ENCODE measurements around the gene C13orf42. TPM values are rescaled to one million over a fixed set of nuclear protein-coding genes. Genes with fewer than 3 reads are reported as not detected.

C13orf42 gene
- total and polyA plus RNA-seq, 8 donors, result 0.14 to 0.19 (median 0.16) TPM; not detected in 5

DNA sequence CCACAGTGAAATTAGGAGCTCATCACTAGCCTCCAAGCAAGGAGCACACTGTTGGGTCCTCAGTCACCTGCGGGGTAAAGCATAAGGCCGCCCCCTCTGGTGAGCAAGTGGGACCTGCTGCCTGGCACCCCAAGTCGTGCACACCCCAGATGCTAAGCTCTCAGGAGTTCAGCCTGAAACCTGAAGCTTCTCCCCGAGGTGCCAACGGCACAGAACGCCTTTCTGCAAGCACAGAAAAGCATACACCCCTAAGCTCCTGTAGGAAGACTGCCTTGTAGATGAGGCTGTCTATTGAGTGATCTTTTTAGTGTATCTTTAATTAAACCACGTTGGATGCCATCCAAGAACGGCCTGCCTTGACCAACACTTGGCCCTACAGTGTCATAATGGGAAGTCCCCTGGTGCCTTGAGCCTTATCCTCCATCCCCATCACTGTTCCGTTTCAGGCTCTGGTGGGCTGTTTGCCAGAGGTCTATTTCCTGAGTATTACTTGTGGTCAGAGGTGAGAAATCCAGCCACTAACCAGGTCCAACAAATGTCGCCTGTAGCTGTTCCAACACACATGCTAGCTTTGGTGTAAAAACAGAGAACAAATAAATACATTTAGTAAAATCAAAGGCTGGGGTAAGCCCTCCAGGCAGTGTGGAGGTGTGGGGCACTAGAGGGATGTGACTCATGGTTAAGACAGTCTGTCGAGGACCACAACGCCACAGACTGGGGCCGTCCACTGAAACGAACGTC lies 44.8 kb downstream of the C13orf42 start:
- H3K27ac ChIP-seq, result peak overlapping the region in 1 of 2 donors; percentile 39
- ATAC-seq (peak; percentile 10), DNase-seq (peak in 1 of 4 donors; percentile 26)
- no peaks in the 10 kb centered on the region for H3K36me3 ChIP-seq
- H3K4me3 ChIP-seq, result no peak overlapping the region
- TF ChIP-seq, protein P1, sequence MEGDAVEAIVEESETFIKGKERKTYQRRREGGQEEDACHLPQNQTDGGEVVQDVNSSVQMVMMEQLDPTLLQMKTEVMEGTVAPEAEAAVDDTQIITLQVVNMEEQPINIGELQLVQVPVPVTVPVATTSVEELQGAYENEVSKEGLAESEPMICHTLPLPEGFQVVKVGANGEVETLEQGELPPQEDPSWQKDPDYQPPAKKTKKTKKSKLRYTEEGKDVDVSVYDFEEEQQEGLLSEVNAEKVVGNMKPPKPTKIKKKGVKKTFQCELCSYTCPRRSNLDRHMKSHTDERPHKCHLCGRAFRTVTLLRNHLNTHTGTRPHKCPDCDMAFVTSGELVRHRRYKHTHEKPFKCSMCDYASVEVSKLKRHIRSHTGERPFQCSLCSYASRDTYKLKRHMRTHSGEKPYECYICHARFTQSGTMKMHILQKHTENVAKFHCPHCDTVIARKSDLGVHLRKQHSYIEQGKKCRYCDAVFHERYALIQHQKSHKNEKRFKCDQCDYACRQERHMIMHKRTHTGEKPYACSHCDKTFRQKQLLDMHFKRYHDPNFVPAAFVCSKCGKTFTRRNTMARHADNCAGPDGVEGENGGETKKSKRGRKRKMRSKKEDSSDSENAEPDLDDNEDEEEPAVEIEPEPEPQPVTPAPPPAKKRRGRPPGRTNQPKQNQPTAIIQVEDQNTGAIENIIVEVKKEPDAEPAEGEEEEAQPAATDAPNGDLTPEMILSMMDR (IDR thresholded peaks at IDR 0.05), result no peak
- H3K27me3 ChIP-seq, result peaks cover 0 to 10% of the 10 kb centered on the region in 2 donors
- intact Hi-C loops (cut with DNase I), result no loop called here
- peaks cover 0 to 28% of the 10 kb centered on the region in 2 donors for H3K4me1 ChIP-seq
- H3K9me3 ChIP-seq, result no peaks in the 10 kb centered on the region

DNA sequence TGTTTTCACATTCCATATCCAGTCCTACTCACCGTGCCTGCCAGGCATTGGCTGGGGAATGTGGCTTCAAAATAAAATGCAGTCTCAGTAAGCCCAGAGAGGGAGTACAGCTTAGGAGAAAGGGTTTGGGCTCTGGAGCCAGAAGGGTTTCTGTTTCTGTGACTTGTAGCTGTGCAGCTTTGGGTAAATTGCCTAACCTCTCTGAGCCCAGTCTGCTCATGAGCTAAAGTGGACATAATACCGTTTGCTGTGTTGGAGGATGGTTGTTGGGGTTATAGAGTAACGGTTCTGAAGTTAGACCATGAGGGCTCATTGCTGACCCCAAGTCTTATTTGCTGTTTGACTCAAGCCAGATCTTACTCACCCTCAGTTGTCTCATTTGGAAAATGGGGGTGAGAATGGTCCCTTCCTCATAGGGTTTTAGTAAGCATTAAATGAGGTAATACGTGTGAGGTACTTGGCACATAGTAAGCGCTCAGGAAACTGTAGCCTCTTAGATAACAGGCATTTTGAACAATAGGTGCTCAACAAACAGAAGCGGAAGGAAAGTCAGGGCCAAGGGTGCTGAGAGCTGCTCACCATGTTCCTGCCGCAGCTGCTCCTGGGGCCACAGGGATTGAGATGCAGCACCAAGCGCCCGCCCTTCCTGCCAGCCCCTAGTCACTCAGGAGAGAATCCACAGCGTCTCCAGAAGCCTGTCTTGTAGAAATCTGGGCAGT lies 45.5 kb downstream of the C13orf42 start:
- intact Hi-C loops (cut with DNase I), result no loop called here

DNA sequence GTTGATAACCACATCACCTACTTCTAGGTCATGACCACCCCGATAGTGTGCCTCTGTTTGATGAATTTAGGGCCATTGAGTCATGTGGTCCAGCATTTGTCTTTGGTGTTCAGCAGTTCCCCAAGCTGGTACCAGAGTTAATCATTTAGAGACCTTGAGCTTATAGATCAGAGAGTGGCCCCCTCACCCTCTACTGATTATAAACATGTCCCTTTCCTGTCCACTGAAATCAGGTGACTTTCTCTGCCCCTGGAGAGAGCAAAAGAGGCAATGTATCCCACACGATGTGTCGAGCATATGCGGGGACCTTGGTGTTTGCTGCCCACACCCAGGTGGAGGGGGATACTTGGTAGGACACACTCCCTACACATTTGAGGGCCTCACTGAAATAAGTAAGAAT lies 46.3 kb downstream of the C13orf42 start:
- DNase-seq (no peak), ATAC-seq (no peak)
- TF ChIP-seq, protein P1 (IDR thresholded peaks at IDR 0.05), result no peak
- no peak overlapping the region for H3K27ac ChIP-seq
- no peaks in the 10 kb centered on the region for H3K9me3 ChIP-seq
- peaks cover 0 to 24% of the 10 kb centered on the region in 2 donors for H3K4me1 ChIP-seq
- intact Hi-C loops (cut with DNase I), result no loop called here
- H3K4me3 ChIP-seq, result no peak overlapping the region
- peaks cover 0 to 10% of the 10 kb centered on the region in 2 donors for H3K27me3 ChIP-seq
- H3K36me3 ChIP-seq, result no peaks in the 10 kb centered on the region

More for the DNA sequence above, 45.5 kb downstream of the C13orf42 start:
- Histone ChIP-seq H3K36me3 (no peaks in the 10 kb centered on the region), H3K27me3 (peaks cover 0 to 10% of the 10 kb centered on the region in 2 donors), H3K9me3 (no peaks in the 10 kb centered on the region), H3K27ac (peak overlapping the region in 1 of 2 donors; percentile 39), H3K4me1 (peaks cover 0 to 28% of the 10 kb centered on the region in 2 donors), H3K4me3 (no peak overlapping the region)
- ATAC-seq, result no peak
- no peak for DNase-seq
- TF ChIP-seq, protein P1 (IDR thresholded peaks at IDR 0.05), result no peak

DNA sequence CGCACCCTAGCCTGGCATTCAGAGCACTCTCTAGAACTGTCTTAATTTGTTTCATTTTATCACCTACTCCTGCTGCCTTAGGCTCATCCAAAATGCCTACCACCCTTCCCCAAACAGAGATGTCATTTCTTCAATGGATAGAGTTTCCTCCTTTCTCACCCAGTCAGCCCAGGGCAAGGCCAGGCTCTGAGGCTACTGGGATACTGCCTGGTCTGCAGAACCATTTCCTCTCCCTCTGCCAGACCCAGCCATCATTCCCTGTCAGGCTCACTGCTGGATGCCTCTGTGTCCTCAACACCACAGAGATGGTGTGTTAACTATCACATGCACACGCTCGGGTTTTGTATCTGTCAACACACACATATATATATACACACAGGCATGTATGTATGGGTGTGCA lies 47.2 kb downstream of the C13orf42 start:
- intact Hi-C loops (cut with DNase I), result no loop called here
- H3K27me3 ChIP-seq, result peaks cover 0 to 10% of the 10 kb centered on the region in 2 donors
- ATAC-seq, result no peak
- H3K4me1 ChIP-seq, result peaks cover 0 to 23% of the 10 kb centered on the region in 2 donors
- no peaks in the 10 kb centered on the region for H3K36me3 ChIP-seq
- TF ChIP-seq, protein P1 (IDR thresholded peaks at IDR 0.05), result no peak
- no peak overlapping the region for H3K27ac ChIP-seq
- DNase-seq, result no peak
- H3K9me3 ChIP-seq, result no peaks in the 10 kb centered on the region
- no peak overlapping the region for H3K4me3 ChIP-seq

Data from left lung (tissue), 10 donors.